RWPE1 (cell line): ENCODE results near the gene TNFSF9.

Experiments
- CTCF ChIA-PET: fragments of 350-600 bp; sonication (Branson Sonifier 250); formaldehyde crosslinking; extraction: SDS; loops from one replicate; lab custom pipeline; 2021; lab: Yijun Ruan, JAX
- POLR2A ChIA-PET: fragments of 400-600 bp; formaldehyde crosslinking; extraction: SDS; loops from one replicate; lab custom pipeline; 2020; ENCODE audit warnings: antibody characterized with exemption; ENCODE audit not compliant: low non-redundant PET; lab: Yijun Ruan, JAX
- DNase-seq: peaks from one replicate; pipeline ENCODE4 v3.0.0; 2012; ENCODE audit warnings: low spot score
- H3K27ac ChIP-seq: fragments of 450-650 bp; 2 replicates; pipeline ENCODE4 v1.5.1; 2017
- TF ChIP-seq, protein P1 (sequence below): fragments of 450-650 bp; conservative IDR thresholded peaks from 2 replicates; pipeline ENCODE4 v1.5.1; 2017; ENCODE audit warnings: low read depth, mild to moderate bottlenecking

Gene TNFSF9

DNA sequence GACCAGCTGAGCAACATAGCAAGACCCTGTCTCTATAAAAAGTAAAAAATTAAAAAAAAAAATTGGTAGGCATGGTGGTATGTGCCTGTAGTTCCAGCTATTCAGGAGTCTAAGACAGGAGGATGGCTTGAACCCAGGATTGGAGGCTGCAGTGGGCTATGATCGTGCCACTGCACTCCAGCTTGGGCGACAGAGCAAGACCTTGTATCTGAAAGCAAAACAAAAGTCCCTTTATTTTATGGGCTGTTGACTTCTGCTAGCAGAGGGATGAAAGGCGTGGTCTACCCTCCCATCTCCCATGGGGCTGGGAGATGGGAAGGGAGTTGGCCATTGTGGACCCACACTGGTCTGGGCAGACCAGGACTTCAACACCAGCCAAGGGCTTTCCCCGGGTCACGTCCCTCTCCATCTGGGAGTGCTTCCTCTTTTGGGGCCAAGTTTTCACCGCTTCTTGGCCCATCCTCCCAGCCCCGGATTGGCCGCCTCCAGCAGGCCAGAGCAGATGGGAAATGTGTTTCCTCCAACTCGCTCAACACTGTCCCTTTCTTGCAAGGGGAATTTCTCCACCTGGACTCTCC lies 2.2 kb upstream of the TNFSF9 start:
- TF ChIP-seq, protein P1, sequence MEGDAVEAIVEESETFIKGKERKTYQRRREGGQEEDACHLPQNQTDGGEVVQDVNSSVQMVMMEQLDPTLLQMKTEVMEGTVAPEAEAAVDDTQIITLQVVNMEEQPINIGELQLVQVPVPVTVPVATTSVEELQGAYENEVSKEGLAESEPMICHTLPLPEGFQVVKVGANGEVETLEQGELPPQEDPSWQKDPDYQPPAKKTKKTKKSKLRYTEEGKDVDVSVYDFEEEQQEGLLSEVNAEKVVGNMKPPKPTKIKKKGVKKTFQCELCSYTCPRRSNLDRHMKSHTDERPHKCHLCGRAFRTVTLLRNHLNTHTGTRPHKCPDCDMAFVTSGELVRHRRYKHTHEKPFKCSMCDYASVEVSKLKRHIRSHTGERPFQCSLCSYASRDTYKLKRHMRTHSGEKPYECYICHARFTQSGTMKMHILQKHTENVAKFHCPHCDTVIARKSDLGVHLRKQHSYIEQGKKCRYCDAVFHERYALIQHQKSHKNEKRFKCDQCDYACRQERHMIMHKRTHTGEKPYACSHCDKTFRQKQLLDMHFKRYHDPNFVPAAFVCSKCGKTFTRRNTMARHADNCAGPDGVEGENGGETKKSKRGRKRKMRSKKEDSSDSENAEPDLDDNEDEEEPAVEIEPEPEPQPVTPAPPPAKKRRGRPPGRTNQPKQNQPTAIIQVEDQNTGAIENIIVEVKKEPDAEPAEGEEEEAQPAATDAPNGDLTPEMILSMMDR, result no peak
- H3K27ac ChIP-seq, result no peak overlapping the region; the same call in 1 of the 2 replicates
- POLR2A ChIA-PET, result no interaction called here
- CTCF ChIA-PET, result no interaction called here
- no peak for DNase-seq

DNA sequence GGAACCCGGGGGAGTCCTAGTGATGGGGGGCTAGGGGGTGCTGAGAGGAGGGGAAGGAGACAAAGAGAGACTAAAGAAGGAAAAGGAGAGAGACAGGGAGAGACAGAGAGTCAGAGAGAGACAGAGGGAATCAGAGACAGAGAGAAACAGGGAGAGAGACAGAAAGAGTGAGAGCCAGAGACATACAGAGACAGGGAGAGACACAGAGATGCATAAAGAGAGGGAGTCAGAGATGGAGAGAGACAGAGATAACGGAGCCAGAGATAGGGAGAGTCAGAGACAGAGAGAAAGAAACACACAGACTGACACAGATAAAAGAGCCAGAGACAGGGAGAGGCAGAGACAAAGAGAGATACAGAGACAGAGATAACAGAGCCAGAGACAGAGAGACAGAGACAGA lies 1.5 kb upstream of the TNFSF9 start:
- ChIA-PET POLR2A (no interaction called here), CTCF (no interaction called here)
- TF ChIP-seq, protein P1, result no peak
- H3K27ac ChIP-seq, result no peak overlapping the region
- DNase-seq, result no peak

DNA sequence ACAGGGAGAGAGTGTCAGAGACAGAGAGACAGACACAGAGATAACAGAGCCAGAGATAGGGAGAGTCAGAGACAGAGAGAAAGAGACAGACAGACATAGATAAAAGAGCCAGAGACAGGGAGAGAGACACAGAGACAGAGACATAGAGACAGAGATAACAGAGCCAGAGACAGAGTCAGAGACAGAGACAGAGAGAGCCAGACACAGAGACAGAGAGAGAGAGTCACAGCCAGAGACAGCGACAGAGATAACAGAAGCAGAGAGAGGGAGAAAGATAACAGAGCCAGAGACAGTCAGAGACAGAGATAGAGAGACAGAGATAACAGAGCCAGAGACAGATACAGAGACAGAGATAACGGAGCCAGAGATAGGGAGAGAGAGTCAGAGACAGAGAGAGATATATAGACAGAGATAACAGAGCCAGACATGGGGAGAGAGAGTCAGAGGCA lies 865 bp upstream of the TNFSF9 start:
- POLR2A ChIA-PET, result interaction anchor here (0.6 to 0.8 kb wide), 4 partner anchors 11 to 1301 kb away, joined by 3 read pairs; no protein-coding TSS in a partner anchor

DNA sequence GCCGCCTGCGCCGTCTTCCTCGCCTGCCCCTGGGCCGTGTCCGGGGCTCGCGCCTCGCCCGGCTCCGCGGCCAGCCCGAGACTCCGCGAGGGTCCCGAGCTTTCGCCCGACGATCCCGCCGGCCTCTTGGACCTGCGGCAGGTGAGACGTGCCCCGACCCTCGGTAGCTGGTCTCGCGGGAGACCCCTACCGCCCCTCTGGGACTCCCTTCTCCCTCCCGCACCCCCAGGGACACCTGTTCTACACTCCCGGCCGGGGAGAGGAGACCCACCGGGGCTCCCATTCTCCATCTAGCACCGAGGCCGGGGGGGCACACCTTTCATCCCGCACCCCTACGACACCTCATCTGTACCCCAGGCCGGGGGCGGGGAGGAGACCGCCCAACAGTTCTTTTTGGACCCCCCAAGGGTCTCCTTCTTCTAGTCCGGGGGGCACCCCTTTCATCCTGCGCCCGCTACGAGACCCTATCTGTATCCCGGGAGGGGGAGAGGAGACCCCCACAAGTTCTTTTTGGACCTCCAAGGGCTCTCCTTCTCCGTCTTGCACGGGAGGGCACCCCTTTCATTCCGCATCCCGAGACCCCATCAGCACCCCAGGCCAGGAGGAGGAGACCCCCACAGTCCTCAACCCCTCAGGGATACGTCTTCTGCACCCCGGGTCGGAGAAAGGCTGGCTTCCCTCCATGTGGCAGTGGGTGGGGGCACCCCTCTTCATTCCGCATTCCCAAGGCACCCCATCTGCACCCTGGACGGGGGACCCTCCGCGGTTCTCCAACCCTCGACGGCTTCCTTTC lies 533 bp downstream of the TNFSF9 start:
- peak overlapping the region; percentile 71 for H3K27ac ChIP-seq
- CTCF ChIA-PET, result interaction anchor here (0.6 kb wide), 1 partner anchor 1628 kb away, joined by 3 read pairs; no protein-coding TSS in a partner anchor
- DNase-seq, result no peak
- POLR2A ChIA-PET, result interaction anchor here (0.6 to 0.7 kb wide), 2 partner anchors 10 to 514 kb away, joined by 3 to 9 read pairs; no protein-coding TSS in a partner anchor
- TF ChIP-seq, protein P1, result no peak

More for the DNA sequence above, 865 bp upstream of the TNFSF9 start:
- CTCF ChIA-PET, result interaction anchor here (0.6 kb wide), 1 partner anchor 145 kb away, joined by 3 read pairs; no protein-coding TSS in a partner anchor
- H3K27ac ChIP-seq, result no peak overlapping the region
- no peak for DNase-seq
- TF ChIP-seq, protein P1, result no peak

DNA sequence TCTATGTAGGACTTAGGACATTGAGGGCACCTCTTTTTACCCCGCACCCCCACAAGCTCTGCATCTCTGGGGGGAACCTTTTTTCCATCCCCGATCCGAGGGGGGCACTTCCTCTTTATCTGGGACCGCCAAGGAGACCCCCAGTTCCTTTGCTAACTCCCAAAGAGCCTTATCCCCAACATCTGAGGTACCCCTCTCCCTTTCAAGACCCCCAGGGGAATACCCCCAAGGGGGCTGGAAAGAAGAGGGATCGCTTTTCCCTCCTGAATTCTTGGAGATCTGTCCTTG lies 1.1 kb downstream of the TNFSF9 start:
- POLR2A ChIA-PET, result interaction anchor here (0.6 kb wide), 1 partner anchor 10 kb away, joined by 9 read pairs; no protein-coding TSS in a partner anchor

More for the DNA sequence above, 1.1 kb downstream of the TNFSF9 start:
- no peak for DNase-seq
- CTCF ChIA-PET, result no interaction called here
- TF ChIP-seq, protein P1, result no peak
- H3K27ac ChIP-seq, result peak overlapping the region; percentile 71
